ENCODE results near the gene CRP. TPM values are rescaled to one million over a fixed set of nuclear protein-coding genes. Genes with fewer than 3 reads are reported as not detected.

The CRP gene
- total and polyA plus RNA-seq, 9 of the 15 experiments (the other 6 are each of a cell fraction or from before 2014, with no cell fraction given), result 0.69 TPM; not detected in 8

DNA sequence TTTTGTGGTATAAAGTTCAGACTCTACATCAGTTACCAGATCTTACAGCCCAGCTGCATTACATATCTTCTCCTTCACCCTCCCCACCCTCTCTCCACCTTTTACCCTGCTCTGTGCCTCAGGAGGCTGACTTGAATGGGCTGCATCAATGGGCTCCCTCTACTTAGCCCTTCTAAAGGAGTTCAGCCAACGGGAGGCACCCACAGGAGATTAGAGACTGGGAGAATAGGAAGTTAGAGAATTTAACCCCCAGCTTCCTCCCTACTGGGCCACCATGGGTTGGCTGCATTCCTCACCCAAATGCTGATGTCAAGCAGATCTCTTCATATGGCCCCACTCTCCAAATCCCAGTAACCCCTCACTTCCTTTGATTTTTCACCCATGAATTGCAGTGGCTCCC lies 49.3 kb upstream of the CRP start:
- no peaks in the 10 kb centered on the region for H3K79me2 ChIP-seq (ENCODE audit: control insufficient read depth, insufficient read depth, low read length)
- ATAC-seq (no peak), DNase-seq (ENCODE audit: extremely low read depth in 1 of 4, low spot score in 3 of 4) (no peak), FAIRE-seq (no peak)
- ChIA-PET POLR2A (no interaction called here), CTCF (ENCODE audit: low intra/inter-chr PET ratio) (no interaction called here)
- in situ Hi-C loops (cut with MboI) (no loop called here), intact Hi-C loops (cut with micrococcal nuclease) (no loop called here)
- no peak overlapping the region for H3K4me2 ChIP-seq (ENCODE audit: insufficient read depth, low read length)
- no peaks in the 10 kb centered on the region for H3K36me3 ChIP-seq (ENCODE audit: control insufficient read depth, insufficient read depth, low read length)
- no TSS peak for BruUV-seq (replicated peaks)
- no peak overlapping the region for H3K9ac ChIP-seq (ENCODE audit: insufficient read depth in 1 of 2, low read depth in 2 of 2, low read length in 2 of 2)
- no peaks in the 10 kb centered on the region for H4K20me1 ChIP-seq (replicated peaks; ENCODE audit: control insufficient read depth, insufficient read depth, low read length)
- H3K4me3 ChIP-seq, result no peak overlapping the region
- WGBS (ENCODE audit: insufficient coverage, low coverage, missing lambda C conversion rate), result 0% methylated on average over 1 of the region's 1 CpG
- no peaks in the 10 kb centered on the region for H3K9me1 ChIP-seq (ENCODE audit: control insufficient read depth, insufficient read depth, low read length)
- no peaks in the 10 kb centered on the region for H3K4me1 ChIP-seq (replicated peaks in 1 of 2; ENCODE audit: control insufficient read depth in 2 of 2, insufficient read depth in 2 of 2, low read length in 2 of 2)
- no peaks in the 10 kb centered on the region for H3K27me3 ChIP-seq (ENCODE audit: control insufficient read depth in 2 of 2, insufficient read depth in 2 of 2, low read length in 2 of 2)
- H3K27ac ChIP-seq (ENCODE audit: extremely low read depth, low read depth, low read length), result no peak overlapping the region
- TF ChIP-seq CAMTA2 (CRISPR knock-in tag; conservative IDR thresholded peaks at IDR 0.05), result no peak
- no peak for TF ChIP-seq HDGF (IDR thresholded peaks at IDR 0.05)
- no peak for TF ChIP-seq ZNF175 (CRISPR knock-in tag; IDR thresholded peaks at IDR 0.05; ENCODE audit: low read depth)
- no peak for TF ChIP-seq GATA2 (CRISPR knock-in tag; IDR thresholded peaks at IDR 0.05)
- TF ChIP-seq EZH2 (IDR thresholded peaks at IDR 0.05; ENCODE audit: borderline replicate concordance, low read depth, low read length), result no peak
- TF ChIP-seq, protein P1, sequence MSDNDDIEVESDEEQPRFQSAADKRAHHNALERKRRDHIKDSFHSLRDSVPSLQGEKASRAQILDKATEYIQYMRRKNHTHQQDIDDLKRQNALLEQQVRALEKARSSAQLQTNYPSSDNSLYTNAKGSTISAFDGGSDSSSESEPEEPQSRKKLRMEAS (CRISPR knock-in tag; IDR thresholded peaks at IDR 0.05), result no peak
- TF ChIP-seq ZKSCAN3 (CRISPR knock-in tag; IDR thresholded peaks at IDR 0.05), result no peak
- TF ChIP-seq ZNF445 (CRISPR knock-in tag; IDR thresholded peaks at IDR 0.05; ENCODE audit: low read depth), result no peak
- TF ChIP-seq FOXP1 (CRISPR knock-in tag; IDR thresholded peaks at IDR 0.05), result no peak
- TF ChIP-seq, protein P2, sequence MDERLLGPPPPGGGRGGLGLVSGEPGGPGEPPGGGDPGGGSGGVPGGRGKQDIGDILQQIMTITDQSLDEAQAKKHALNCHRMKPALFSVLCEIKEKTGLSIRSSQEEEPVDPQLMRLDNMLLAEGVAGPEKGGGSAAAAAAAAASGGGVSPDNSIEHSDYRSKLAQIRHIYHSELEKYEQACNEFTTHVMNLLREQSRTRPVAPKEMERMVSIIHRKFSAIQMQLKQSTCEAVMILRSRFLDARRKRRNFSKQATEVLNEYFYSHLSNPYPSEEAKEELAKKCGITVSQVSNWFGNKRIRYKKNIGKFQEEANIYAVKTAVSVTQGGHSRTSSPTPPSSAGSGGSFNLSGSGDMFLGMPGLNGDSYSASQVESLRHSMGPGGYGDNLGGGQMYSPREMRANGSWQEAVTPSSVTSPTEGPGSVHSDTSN (CRISPR knock-in tag; IDR thresholded peaks at IDR 0.05; ENCODE audit: low read depth), result no peak
- TF ChIP-seq, protein P2 (tag; conservative IDR thresholded peaks at IDR 0.05; ENCODE audit: low read depth), result no peak
- TF ChIP-seq, protein P3, sequence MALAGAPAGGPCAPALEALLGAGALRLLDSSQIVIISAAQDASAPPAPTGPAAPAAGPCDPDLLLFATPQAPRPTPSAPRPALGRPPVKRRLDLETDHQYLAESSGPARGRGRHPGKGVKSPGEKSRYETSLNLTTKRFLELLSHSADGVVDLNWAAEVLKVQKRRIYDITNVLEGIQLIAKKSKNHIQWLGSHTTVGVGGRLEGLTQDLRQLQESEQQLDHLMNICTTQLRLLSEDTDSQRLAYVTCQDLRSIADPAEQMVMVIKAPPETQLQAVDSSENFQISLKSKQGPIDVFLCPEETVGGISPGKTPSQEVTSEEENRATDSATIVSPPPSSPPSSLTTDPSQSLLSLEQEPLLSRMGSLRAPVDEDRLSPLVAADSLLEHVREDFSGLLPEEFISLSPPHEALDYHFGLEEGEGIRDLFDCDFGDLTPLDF (CRISPR knock-in tag; IDR thresholded peaks at IDR 0.05), result no peak
- TF ChIP-seq, protein P4, sequence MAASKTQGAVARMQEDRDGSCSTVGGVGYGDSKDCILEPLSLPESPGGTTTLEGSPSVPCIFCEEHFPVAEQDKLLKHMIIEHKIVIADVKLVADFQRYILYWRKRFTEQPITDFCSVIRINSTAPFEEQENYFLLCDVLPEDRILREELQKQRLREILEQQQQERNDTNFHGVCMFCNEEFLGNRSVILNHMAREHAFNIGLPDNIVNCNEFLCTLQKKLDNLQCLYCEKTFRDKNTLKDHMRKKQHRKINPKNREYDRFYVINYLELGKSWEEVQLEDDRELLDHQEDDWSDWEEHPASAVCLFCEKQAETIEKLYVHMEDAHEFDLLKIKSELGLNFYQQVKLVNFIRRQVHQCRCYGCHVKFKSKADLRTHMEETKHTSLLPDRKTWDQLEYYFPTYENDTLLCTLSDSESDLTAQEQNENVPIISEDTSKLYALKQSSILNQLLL (CRISPR knock-in tag; IDR thresholded peaks at IDR 0.05; ENCODE audit: borderline replicate concordance), result no peak
- H2AFZ ChIP-seq (ENCODE audit: low read depth, low read length), result no peak overlapping the region
- H3K9me3 ChIP-seq (replicated peaks; ENCODE audit: control insufficient read depth, insufficient read depth, low read depth, low read length), result no peaks in the 10 kb centered on the region

All from K562 (cell line).